ENCODE measurements around the gene SERBP1. TPM values are rescaled to one million over a fixed set of nuclear protein-coding genes. Genes with fewer than 3 reads are reported as not detected.
"Not testable (repeated sequence)": the region's sequence is repeated elsewhere in the genome, so short reads cannot be mapped to it uniquely, and the experiment has no call there.

SERBP1 gene
- total RNA-seq, 1 experiment from 2014 or later, result 325 TPM

DNA sequence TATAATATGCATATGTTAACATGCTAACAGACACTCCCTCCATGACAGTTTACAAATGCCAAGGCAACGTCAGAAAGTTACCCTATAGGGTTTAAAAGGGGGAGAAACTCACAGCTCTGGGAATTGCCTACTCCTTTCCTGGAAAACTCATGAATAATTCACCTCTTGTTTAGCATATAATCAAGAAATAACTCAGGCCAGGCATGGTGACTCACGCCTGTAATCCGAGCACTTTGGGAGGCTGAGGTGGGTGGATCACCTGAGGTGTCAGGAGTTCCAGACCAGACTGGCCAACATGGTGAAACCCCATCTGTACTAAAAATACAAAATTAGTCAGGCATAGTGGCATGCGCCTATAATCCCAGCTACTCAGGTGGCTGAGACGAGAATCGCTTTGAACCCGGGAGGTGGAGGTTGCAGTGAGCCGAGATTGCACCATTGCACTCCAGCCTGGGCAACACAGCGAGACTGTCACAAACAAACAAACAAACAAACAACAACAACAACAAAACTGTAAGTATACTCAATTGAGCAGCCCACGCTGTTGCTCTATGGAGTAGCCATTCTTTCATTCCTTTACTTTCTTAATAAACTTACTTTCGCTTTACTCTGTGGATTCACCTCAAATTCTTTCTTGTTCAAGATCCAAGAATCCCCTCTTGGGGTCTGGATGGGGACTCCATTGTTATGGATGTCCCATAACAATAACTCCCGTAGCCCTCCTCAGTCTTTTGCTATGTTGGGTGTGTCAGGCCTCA is 30.0 kb downstream of the SERBP1 start:
- H3K36me3 ChIP-seq (ENCODE audit: control insufficient read depth in 1 of 2, insufficient read depth in 2 of 2, low read length in 2 of 2); H3K9me2 ChIP-seq (ENCODE audit: insufficient read depth); H3K79me2 ChIP-seq (ENCODE audit: insufficient read depth, low read length); intact Hi-C loops (cut with micrococcal nuclease); H3K9me3 ChIP-seq (ENCODE audit: control insufficient read depth in 1 of 2, insufficient read depth in 1 of 2, low read depth in 1 of 2, low read length in 2 of 2); POLR2A ChIA-PET; H4K20me1 ChIP-seq (ENCODE audit: insufficient read depth); CTCF ChIA-PET; RAD21 ChIA-PET (ENCODE audit: low non-redundant PET in 1 of 2, low total read pairs in 2 of 2, uncharacterized antibody in 2 of 2, unreplicated experiment in 2 of 2); H2AFZ ChIP-seq (ENCODE audit: low read depth, low read length, poor library complexity, severe bottlenecking); H3K9ac ChIP-seq (ENCODE audit: low read length); H3K27me3 ChIP-seq (ENCODE audit: insufficient read depth, low read length); BruUV-seq (replicated peaks): not testable (repeated sequence)
- Histone ChIP-seq H3K27ac (ENCODE audit: low read depth, low read length) (peak overlapping the region; percentile 5; the same call in 1 of the 2 replicates), H3K4me1 (ENCODE audit: control insufficient read depth in 1 of 2, insufficient read depth in 2 of 2, low read length in 2 of 2) (peaks cover 11 to 37% of the 10 kb centered on the region in 2 experiments), H3K4me2 (ENCODE audit: low read length) (peak overlapping the region; percentile 59), H3K4me3 (replicated peaks in 1 of 2; ENCODE audit: low read depth in 1 of 2, low read length in 2 of 2) (0 out of 4 replicates have a peak overlapping the region, but pooled peaks of 1 of the 2 experiments have one; percentile 13)
- peak; percentile 30; the same call in 1 of the 2 replicates for TF ChIP-seq SRF (IDR thresholded peaks at IDR 0.05; ENCODE audit: low read depth)
- TF ChIP-seq FOSL1 (IDR thresholded peaks at IDR 0.05; ENCODE audit: low read depth), result peak; percentile 73
- 0 out of 2 replicates have a peak, but pooled peaks have one; percentile 30 for TF ChIP-seq SIN3A (IDR thresholded peaks at IDR 0.05; ENCODE audit: low read depth)
- peak; percentile 58 for TF ChIP-seq SP1 (IDR thresholded peaks at IDR 0.05; ENCODE audit: low read depth)
- peak; percentile 87 for TF ChIP-seq EGR1 (IDR thresholded peaks at IDR 0.05; ENCODE audit: low read depth)
- TF ChIP-seq, protein P1, sequence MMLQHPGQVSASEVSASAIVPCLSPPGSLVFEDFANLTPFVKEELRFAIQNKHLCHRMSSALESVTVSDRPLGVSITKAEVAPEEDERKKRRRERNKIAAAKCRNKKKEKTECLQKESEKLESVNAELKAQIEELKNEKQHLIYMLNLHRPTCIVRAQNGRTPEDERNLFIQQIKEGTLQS (IDR thresholded peaks at IDR 0.05), result peak; percentile 33; the same call in 1 of the 2 replicates
- TF ChIP-seq CEBPB (IDR thresholded peaks at IDR 0.05; ENCODE audit: low read depth), result peak; percentile 85
- TF ChIP-seq, protein P2, sequence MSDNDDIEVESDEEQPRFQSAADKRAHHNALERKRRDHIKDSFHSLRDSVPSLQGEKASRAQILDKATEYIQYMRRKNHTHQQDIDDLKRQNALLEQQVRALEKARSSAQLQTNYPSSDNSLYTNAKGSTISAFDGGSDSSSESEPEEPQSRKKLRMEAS (IDR thresholded peaks at IDR 0.05), result peak; percentile 77
- TF ChIP-seq CBX3 (IDR thresholded peaks at IDR 0.05; ENCODE audit: low read depth), result peak; percentile 80; the same call in 1 of the 2 replicates
- TF ChIP-seq JUND (IDR thresholded peaks at IDR 0.05), result peak; percentile 84
- peak; percentile 6; the same call in 1 of the 2 replicates for TF ChIP-seq RAD21 (IDR thresholded peaks at IDR 0.05; ENCODE audit: low read depth)
- ATAC-seq, result peak; percentile 66
- peak; percentile 53 for DNase-seq (ENCODE audit: low read depth, low spot score)
